DMS79 (cell line): ENCODE data around the gene SLC38A3.
"Not testable (repeated sequence)": the region's sequence is repeated elsewhere in the genome, so short reads cannot be mapped to it uniquely, and the experiment has no call there.

ENCODE experiments used
- DNase-seq: peaks from one replicate; lab custom pipeline; 2025; lab: John Stamatoyannopoulos, UW

Gene SLC38A3

GRCh38 chr3:50210510-50211367, 5.7 kb downstream of the SLC38A3 start:
- no peak for DNase-seq

GRCh38 chr3:50211368-50211717, 6.3 kb downstream of the SLC38A3 start:
- DNase-seq = not testable (repeated sequence)

- no peak for DNase-seq
Measured at GRCh38 chr3:50211930-50212329, 6.9 kb downstream of the SLC38A3 start.

- no peak for DNase-seq
Measured at GRCh38 chr3:50212502-50212901, 7.4 kb downstream of the SLC38A3 start.

GRCh38 chr3:50212971-50213370, 7.9 kb downstream of the SLC38A3 start:
- DNase-seq = no peak

DNA sequence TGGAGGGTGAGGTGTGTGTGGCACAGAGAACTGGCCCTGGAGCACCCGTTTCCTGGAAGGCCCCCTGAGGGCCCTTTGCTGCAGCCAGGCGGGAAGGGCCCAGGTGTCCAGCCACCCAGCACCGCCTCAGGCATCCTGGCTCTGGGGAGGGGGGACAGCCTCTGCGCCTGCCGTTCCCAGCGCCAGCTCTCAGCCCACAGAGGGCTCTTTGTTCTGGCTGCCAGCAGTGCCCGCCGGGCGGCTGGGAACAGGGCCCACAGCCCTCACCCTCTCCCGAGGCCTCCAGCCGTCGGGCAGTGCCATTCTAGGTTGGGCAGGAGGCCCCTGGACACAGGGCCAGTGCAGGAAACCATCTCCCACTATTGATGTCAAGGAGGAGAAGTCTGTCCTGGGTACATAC, 8.3 kb downstream of the SLC38A3 start:
- DNase-seq = no peak

GRCh38 chr3:50214824-50215223, 9.8 kb downstream of the SLC38A3 start:
- no peak for DNase-seq

DNA sequence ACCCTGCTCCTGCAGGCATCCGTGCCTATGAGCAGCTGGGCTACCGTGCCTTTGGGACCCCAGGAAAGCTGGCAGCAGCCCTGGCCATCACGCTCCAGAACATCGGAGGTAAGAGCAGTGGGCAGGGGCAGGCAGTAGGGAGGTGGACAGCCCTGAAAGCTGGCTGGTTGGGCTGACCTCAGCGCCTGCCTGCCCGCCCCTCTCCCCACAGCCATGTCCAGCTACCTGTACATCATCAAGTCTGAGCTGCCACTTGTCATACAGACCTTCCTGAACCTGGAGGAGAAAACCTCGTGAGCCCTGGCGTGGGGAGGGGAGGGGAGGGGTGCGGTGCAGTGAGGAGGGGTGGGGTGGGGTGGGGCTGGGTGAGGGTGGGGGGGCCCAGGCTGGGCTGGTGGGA, 10.5 kb downstream of the SLC38A3 start:
- no peak for DNase-seq

DNA sequence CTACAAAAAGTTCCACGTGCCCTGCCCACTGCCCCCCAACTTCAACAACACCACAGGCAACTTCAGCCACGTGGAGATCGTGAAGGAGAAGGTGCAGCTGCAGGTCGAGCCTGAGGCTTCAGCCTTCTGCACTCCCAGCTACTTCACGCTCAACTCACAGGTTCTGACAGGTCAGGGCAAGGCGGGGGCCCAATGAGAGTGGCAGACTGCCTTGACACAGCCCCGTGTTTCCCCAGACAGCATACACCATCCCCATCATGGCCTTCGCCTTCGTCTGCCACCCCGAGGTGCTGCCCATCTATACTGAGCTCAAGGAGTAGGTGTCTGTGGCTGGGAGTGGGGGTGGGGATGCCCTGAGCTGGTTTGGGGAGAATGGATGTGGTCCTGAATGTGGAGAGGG, 12.6 kb downstream of the SLC38A3 start:
- no peak for DNase-seq

GRCh38 chr3:50218448-50218847, 13.4 kb downstream of the SLC38A3 start:
- no peak for DNase-seq

GRCh38 chr3:50219285-50219684, 14.2 kb downstream of the SLC38A3 start:
- DNase-seq = no peak

DNA sequence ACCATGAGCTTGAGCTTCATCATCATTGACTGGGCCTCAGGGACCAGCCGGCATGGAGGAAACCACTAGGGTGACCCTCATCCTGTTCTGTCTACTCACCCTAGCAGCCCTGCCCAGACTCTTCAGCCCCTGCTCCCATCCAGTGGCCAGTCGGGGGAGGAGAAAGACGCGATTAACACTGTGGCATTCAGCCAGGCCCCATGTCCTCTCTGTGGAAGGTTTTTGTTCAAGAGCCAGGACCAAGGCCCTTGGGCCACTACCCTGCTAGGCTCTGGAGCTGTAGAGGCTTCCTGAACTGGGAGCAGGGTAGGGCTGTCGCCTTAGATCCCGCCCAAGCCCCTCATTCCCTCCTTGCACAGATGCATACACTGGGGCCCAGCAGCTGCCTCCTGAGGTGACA, 15.0 kb downstream of the SLC38A3 start:
- DNase-seq = no peak

DNA sequence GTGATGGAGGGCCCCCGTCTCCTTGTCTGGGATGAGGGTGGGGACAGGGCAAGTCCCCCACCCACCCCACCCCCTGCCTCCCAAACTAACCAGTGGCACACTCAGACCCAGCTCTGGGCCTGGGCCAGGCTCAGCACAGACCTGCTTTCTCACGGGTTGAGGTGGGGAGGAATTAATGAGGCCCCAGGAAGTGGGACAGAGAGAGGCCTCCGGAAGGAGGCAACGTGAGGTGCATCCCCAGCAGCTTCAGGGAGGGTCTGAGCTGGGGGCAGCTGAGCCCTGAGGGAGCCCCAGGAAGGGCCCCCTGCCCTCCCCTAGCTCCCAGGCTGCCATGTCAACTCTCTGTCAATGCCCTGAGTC, 16.0 kb downstream of the SLC38A3 start:
- no peak for DNase-seq

- DNase-seq = no peak
Measured at GRCh38 chr3:50221411-50222168, 16.5 kb downstream of the SLC38A3 start.

GRCh38 chr3:50222169-50222528, 17.1 kb downstream of the SLC38A3 start:
- DNase-seq = no peak

DNA sequence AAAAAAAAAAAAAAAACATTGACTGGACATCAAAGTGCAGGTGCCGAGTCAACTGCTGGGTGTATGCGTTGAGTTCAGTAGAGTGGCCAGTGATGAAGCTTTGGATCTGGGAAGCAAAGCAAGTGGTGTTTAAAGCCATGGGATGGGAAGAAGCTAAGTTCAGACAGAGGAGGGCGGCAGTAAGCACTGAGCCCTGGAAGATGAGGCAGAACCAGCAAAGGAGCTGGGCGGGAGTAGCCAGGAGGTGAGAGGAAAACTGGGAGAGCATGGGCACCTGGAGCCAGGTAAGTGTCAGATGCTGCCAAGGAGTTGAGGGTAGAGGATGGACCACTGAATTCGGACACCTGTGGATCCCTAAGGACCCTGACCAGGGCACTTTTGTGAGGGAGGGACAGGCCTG, 19.6 kb downstream of the SLC38A3 start:
- no peak for DNase-seq

- DNase-seq = peak; percentile 35
Measured at GRCh38 chr3:50226888-50227389, 21.9 kb downstream of the SLC38A3 start.

DNA sequence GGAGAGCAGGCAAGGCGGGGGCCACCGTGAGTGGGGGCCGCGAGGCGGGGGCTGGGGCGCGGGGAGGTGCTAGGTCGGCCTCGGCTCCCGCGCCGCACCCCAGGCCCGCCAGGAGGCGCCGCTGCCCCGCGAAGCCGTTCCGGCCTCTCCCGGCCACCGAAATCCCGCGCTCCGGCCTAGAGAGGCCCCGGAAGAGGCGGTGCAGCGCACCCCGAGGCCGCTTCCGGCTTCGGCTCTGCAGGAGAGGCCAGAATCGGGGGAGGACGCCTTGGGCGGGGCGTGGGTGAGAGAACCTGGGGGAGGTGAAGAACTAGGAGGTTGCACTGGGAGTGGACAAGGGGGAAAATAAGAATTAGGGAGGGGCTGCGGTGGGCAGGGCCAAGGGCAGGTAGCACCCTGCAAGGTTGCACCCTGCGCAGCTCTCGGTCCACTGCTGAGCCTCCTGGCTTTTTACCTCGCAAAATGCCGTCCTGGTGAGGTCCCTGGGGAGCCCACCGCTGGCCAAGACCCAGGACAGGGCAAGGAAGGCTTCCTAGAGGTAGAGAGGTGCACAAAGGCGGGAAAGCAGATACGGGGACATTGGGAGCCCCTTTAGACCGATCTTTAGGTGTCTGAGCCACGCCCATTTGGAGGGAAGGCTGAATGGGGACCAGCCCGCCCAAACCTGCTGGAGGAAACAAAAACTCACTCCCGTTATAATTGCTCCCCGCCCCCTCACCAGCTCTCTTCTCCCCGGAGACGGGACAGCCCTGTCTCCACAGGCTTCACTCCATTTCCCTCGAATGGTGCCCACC, 22.5 kb downstream of the SLC38A3 start:
- DNase-seq = peak; percentile 79

DNA sequence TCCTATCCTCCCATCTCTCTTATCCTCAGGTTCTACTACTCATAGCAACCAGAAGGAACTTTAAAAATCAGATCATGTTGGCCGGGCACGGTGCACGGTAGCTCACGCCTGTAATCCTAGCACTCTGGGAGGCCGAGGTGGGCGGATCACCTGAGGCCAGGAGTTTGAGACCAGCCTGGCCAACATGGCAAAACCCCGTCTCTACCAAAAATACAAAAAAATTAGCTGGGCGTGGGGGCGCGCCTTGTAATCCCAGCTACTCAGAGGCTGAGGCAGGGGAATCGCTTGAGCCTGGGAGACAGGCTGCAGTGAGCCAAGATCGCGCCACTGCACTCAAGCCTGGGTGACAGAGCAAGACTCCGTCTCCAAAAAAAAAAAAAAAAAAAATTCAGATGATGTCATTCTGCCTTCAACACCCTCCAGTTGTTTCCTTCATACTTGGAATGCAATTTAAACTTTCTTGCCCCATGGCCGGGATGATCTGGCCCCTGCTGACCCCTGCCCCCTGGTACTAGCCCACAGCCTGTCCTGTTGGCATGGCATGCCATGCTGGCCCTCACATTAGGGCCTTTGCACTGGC, 23.2 kb downstream of the SLC38A3 start:
- not testable (repeated sequence) for DNase-seq

- DNase-seq = no peak
Measured at GRCh38 chr3:50229490-50229889, 24.4 kb downstream of the SLC38A3 start.

GRCh38 chr3:50230104-50230793, 25.2 kb downstream of the SLC38A3 start:
- no peak for DNase-seq

DNA sequence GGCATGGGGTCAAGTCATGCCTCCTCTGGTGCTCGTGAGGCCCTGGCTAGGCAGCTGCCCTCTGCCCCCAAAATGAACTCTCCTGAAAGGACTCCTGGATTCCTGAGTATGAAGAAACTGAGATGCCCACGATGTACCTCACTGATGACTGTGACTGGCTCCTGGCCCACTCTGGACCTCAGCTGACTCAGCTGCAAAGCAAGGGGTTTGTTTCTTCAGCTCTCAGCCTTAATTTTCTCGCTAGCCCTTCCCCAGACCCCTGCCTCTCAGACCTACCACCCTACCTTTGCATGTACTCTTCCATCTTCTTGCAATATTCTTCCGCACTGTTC, 25.7 kb downstream of the SLC38A3 start:
- no peak for DNase-seq
